ENCODE data around the gene USP4. TPM values are rescaled to one million over a fixed set of nuclear protein-coding genes. Genes with fewer than 3 reads are reported as not detected.

USP4 gene
- total and polyA plus RNA-seq, 2 of the 13 experiments (the other 11 are each of a cell fraction or from before 2014, with no cell fraction given), result 9.2 to 20.8 TPM

DNA sequence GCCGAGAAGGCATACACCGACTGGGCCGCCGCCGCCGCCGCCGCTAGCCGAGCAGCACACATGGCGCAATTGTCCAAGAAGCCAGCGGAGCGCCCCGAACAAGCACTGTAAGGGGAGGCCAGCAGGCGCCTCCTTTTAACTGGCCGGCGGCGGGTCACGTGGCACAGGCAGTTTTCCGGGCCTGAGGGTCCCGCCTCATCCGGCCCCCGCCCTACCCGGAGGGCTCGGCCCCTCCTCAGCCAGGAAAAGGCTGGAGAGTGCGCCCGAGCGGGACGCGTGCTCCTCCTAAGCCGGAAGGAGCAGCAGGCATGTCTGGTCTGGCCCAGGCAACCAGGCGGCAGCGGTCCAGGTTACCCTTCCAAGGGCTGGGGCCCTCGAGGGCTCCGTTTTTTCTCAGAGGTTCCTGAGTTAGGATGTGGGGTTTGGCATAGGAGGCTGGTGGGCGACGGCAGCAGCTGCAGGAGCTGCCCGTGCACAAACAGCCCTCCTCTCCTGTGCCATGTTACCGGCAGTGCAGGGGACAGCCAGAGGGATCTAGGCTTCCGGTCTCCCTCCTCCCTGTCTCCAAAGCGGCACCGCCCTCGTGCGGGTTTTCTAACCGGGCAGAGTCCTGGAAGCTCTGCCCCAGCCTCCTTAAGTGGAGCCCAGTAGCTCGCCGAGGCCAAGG, 18.5 kb upstream of the USP4 start, which contains the start of gene GPX1 (continued):
- TF ChIP-seq, protein P1, sequence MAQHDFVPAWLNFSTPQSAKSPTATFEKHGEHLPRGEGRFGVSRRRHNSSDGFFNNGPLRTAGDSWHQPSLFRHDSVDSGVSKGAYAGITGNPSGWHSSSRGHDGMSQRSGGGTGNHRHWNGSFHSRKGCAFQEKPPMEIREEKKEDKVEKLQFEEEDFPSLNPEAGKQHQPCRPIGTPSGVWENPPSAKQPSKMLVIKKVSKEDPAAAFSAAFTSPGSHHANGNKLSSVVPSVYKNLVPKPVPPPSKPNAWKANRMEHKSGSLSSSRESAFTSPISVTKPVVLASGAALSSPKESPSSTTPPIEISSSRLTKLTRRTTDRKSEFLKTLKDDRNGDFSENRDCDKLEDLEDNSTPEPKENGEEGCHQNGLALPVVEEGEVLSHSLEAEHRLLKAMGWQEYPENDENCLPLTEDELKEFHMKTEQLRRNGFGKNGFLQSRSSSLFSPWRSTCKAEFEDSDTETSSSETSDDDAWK (CRISPR knock-in tag; IDR thresholded peaks at IDR 0.05), result no peak
- no peak for TF ChIP-seq SETDB1 (CRISPR knock-in tag; IDR thresholded peaks at IDR 0.05; ENCODE audit: borderline replicate concordance)
- TF ChIP-seq ZNF292 (CRISPR knock-in tag; IDR thresholded peaks at IDR 0.05; ENCODE audit: borderline replicate concordance, low read depth), result no peak; the same call in 1 of the 2 replicates
- no peak for TF ChIP-seq RBAK (CRISPR knock-in tag; IDR thresholded peaks at IDR 0.05)
- no peak for TF ChIP-seq NFIC (IDR thresholded peaks at IDR 0.05; ENCODE audit: low read length)
- peak; percentile 95 for TF ChIP-seq SMYD3 (CRISPR knock-in tag; IDR thresholded peaks at IDR 0.05)
- peak; percentile 15; the same call in 1 of the 2 replicates for TF ChIP-seq HCFC1 (IDR thresholded peaks at IDR 0.05; ENCODE audit: low read depth, low read length)
- TF ChIP-seq HDAC2 (CRISPR knock-in tag; IDR thresholded peaks at IDR 0.05), result peak; percentile 72
- TF ChIP-seq PPARG (CRISPR knock-in tag; conservative IDR thresholded peaks at IDR 0.05), result 0 out of 2 replicates have a peak, but pooled peaks have one; percentile 34
- TF ChIP-seq, protein P2, sequence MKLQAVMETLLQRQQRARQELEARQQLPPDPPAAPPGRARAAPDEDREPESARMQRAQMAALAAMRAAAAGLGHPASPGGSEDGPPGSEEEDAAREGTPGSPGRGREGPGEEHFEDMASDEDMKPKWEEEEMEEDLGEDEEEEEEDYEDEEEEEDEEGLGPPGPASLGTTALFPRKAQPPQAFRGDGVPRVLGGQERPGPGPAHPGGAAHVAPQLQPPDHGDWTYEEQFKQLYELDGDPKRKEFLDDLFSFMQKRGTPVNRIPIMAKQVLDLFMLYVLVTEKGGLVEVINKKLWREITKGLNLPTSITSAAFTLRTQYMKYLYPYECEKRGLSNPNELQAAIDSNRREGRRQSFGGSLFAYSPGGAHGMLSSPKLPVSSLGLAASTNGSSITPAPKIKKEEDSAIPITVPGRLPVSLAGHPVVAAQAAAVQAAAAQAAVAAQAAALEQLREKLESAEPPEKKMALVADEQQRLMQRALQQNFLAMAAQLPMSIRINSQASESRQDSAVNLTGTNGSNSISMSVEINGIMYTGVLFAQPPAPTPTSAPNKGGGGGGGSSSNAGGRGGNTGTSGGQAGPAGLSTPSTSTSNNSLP (IDR thresholded peaks at IDR 0.05; ENCODE audit: low read depth, low read length), result no peak
- TF ChIP-seq, protein P3, sequence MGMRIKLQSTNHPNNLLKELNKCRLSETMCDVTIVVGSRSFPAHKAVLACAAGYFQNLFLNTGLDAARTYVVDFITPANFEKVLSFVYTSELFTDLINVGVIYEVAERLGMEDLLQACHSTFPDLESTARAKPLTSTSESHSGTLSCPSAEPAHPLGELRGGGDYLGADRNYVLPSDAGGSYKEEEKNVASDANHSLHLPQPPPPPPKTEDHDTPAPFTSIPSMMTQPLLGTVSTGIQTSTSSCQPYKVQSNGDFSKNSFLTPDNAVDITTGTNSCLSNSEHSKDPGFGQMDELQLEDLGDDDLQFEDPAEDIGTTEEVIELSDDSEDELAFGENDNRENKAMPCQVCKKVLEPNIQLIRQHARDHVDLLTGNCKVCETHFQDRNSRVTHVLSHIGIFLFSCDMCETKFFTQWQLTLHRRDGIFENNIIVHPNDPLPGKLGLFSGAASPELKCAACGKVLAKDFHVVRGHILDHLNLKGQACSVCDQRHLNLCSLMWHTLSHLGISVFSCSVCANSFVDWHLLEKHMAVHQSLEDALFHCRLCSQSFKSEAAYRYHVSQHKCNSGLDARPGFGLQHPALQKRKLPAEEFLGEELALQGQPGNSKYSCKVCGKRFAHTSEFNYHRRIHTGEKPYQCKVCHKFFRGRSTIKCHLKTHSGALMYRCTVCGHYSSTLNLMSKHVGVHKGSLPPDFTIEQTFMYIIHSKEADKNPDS (CRISPR knock-in tag; IDR thresholded peaks at IDR 0.05), result 0 out of 2 replicates have a peak, but pooled peaks have one; percentile 32
- TF ChIP-seq DR1 (CRISPR knock-in tag; IDR thresholded peaks at IDR 0.05), result peak; percentile 97
- TF ChIP-seq XRCC5 (optimal IDR thresholded peaks at IDR 0.05; ENCODE audit: low read length), result peak; percentile 58
- TF ChIP-seq ZNF256 (CRISPR knock-in tag; conservative IDR thresholded peaks at IDR 0.05), result peak; percentile 71; the same call in 1 of the 2 replicates
- TF ChIP-seq, protein P4, sequence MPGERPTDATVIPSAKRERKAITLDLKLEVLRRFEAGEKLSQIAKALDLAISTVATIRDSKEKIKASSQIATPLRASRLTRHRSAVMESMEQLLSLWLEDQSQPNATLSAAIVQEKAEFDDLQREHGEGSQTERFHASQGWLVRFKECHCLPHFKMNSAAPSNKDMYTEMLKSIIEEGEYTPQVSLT (CRISPR knock-in tag; IDR thresholded peaks at IDR 0.05; ENCODE audit: borderline replicate concordance, low read depth), result no peak; the same call in 1 of the 2 replicates
- TF ChIP-seq, protein P5, sequence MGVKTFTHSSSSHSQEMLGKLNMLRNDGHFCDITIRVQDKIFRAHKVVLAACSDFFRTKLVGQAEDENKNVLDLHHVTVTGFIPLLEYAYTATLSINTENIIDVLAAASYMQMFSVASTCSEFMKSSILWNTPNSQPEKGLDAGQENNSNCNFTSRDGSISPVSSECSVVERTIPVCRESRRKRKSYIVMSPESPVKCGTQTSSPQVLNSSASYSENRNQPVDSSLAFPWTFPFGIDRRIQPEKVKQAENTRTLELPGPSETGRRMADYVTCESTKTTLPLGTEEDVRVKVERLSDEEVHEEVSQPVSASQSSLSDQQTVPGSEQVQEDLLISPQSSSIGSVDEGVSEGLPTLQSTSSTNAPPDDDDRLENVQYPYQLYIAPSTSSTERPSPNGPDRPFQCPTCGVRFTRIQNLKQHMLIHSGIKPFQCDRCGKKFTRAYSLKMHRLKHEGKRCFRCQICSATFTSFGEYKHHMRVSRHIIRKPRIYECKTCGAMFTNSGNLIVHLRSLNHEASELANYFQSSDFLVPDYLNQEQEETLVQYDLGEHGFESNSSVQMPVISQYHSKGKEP (CRISPR knock-in tag; IDR thresholded peaks at IDR 0.05), result no peak
- TF ChIP-seq ZNF496 (CRISPR knock-in tag; IDR thresholded peaks at IDR 0.05; ENCODE audit: insufficient replicate concordance), result no peak
- no peak for TF ChIP-seq ZFP41 (CRISPR knock-in tag; IDR thresholded peaks at IDR 0.05; ENCODE audit: borderline replicate concordance)
- 0 out of 2 replicates have a peak, but pooled peaks have one; percentile 95 for TF ChIP-seq ZNF235 (CRISPR knock-in tag; IDR thresholded peaks at IDR 0.05; ENCODE audit: borderline replicate concordance)
- TF ChIP-seq GFI1 (CRISPR knock-in tag; IDR thresholded peaks at IDR 0.05; ENCODE audit: borderline replicate concordance), result peak; percentile 62; the same call in 1 of the 2 replicates
- TF ChIP-seq SIX4 (CRISPR knock-in tag; IDR thresholded peaks at IDR 0.05), result no peak
- TF ChIP-seq SRF (IDR thresholded peaks at IDR 0.05; ENCODE audit: low read depth, low read length), result no peak

All from HepG2 (cell line).